ENCODE measurements around the gene EEF2.
"Not testable (repeated sequence)": the region's sequence is repeated elsewhere in the genome, so short reads cannot be mapped to it uniquely, and the experiment has no call there.

The EEF2 gene

GRCh38 chr19:3944018-3944721 is 41.1 kb downstream of the EEF2 start:
- no peak for DNase-seq (ENCODE audit: low read depth)

GRCh38 chr19:3942790-3943409 is 42.4 kb downstream of the EEF2 start:
- DNase-seq (ENCODE audit: low read depth): no peak

- DNase-seq (ENCODE audit: low read depth): not testable (repeated sequence)
These were observed 46.8 kb downstream of the EEF2 start for GRCh38 chr19:3938300-3938950.

GRCh38 chr19:3936506-3937442 is 48.5 kb downstream of the EEF2 start:
- DNase-seq (ENCODE audit: low read depth): no peak

- DNase-seq (ENCODE audit: low read depth): no peak
These were observed 52.1 kb downstream of the EEF2 start, which contains the start of gene NMRK2 for GRCh38 chr19:3932931-3933810. Gene NMRK2 (plus strand): TSS chr19:3933069. CDS start chr19:3933672, 603 bp downstream.

GRCh38 chr19:3931041-3931440 is 54.2 kb downstream of the EEF2 start:
- no peak for DNase-seq (ENCODE audit: low read depth)
